GM21737 (cell line): ENCODE results near the gene GRB10.
"Not testable (repeated sequence)": the region's sequence is repeated elsewhere in the genome, so short reads cannot be mapped to it uniquely, and the experiment has no call there.

Experiments
- ATAC-seq: cut with Tn5 transposase; IDR thresholded peaks from one replicate; pipeline ENCODE4 v1.9.1; 2021; ENCODE audit warnings: mild to moderate bottlenecking, moderate library complexity; ENCODE audit not compliant: unreplicated experiment

Gene GRB10

DNA sequence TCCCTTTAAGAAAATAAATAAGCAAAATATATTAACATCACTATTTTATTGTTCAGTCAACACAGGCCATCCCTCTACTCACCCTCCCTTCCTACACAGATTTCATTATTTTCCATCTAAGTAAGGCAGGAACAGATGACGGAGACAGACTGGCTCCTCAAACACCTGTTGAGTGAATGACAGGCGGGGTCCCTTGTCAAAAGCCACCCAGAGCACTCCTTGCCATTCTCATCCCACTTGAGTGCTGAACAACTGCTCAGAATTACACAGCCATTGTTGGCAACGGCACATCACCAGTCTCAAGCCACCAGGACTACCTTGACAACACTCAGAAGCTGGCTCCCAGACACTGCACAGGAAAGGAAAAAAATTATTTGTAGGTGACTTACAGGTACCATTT lies 3.3 kb downstream of the GRB10 start:
- ATAC-seq = no peak

DNA sequence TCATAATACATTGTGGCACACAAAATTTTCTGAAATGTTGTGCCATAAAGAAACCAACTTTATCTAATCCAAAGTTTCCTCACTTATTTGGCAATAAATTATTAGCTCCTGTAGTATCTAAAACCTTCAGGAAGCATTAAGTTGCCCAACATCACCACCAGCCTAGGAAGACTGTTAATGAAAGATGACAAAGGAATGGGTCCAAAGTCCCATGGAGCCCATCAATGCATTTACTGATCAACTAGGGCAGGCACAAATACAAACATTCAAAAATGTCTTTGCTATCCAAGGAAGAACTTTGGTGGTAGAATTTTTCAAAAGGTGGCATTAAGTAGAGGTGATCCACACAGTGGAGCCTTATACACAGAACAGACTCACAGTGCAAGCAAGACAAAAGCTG lies 4.5 kb downstream of the GRB10 start:
- no peak for ATAC-seq

GRCh38 chr7:50775836-50776235 lies 6.9 kb downstream of the GRB10 start:
- ATAC-seq = no peak

DNA sequence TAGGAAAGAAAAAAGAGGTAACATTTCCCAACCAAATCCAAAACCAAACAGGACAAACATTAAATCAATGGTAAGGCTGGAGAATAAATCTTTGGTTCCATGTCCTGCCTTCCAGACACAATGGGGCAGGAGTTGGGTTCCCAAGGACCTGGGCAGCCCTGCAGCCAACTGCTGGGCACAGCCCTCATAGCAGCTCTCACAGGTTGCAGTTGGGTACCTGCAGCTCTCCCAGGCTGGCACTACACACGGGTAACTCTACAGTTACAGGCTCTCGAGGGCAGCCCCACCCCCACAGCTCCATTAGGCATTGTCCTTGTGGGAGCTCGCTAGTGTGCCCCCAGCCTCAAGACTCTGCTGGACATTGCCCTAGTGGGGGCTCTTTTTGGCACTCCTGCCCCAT lies 7.5 kb downstream of the GRB10 start:
- no peak for ATAC-seq

- ATAC-seq = no peak
Observed at GRCh38 chr7:50774319-50774718, 8.4 kb downstream of the GRB10 start.

- not testable (repeated sequence) for ATAC-seq
Observed at GRCh38 chr7:50773071-50773470, 9.6 kb downstream of the GRB10 start.

DNA sequence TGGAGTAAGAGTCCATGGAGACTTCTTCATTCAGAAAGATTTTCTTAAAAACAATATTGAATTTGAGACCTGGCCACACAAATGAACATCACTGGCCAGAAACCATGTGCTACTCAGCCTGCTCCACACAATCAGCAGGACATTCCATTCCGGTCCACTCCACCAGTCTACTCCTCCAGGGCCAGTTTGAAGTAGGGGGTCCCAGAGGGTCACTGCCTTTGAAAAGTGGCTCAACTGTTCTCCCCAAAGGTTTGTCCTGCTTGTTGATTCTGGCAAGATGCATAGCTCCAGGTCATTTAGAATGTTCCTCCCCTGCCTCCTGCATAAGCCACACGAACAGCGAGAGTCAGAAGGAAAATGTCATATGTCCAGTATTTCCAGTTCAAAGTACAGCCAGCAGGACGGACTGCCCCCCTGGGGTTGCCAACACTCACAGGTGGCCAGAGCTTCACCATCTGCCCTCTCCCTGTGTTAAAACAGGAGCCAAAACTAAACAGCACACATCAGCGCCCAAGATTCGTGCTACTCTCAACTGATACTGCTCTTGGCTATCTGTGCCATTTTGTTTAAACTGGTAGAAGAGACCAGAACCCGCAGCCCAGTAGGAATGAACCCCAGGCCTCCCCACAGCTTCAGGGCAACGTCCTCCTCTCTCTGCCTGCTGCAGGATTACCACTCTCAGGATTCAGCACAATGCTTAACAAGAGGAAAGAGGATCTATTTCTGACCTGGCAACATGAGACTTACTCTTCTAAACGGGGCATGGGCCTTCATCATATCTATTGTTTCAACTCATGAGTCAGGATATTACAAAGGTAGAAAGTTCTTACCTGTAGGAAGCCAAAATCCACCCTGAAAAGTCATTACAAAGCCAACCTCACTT lies 11.3 kb downstream of the GRB10 start:
- no peak for ATAC-seq

DNA sequence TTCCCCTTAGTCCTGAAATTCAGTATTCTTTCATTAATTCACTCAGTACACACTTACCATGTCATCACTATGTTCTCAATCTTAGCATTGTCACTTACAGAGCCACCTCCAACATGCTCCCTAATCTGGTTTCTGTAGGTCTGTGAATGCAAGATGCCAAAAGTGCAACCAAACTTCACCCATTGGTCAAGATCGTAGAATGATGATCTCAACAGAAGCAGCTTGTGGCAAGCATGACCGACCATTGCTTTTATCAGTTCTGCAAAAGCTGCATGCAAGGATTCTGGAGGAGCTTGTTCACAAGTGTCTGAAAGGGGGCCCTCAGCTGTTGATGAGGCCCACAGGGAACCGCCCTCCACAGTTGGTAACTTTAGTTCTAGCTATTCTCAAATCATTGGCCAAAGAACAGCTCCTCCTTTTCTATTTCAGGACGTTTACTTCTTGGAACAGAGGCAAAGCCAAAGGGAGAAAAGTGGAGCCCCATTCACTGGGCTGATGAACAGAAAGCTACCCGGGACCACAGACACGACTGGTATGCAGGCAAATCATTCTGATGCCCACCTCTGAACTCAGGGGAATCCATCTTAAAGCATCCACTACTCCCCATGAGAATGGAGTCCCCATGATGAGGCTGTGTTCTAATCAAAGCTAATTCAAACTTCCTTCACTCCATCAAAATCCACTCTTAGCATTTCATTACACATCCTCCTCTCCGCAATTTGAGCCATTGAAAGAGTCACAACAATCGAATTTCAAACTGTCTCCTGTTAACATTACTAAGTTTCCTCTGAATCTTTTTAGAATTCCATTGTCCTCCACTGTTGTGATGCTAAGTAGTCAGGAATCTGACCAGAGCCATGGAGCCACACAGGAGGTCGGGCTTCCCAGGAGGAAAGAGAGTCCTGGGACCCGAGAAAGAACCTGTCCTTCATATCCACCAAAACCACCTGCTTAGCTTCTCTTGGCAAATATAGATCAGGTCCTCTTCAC lies 13.9 kb downstream of the GRB10 start:
- no peak for ATAC-seq

DNA sequence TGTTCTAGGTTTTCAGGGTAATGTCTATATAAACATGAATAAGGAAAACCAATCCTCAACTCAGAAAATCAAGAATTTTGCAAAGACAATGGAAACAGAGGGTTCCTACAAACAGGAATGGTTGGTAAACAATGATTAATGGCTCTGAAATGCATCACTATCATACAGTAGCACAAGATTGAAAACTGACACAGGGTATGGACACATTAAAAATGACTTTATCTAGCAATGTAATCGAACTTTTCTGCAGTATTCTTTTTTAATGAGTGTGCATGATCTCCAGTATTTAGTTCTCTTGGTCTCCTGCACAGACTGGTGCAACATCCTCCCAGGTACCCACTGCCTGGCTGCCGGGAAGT lies 15.9 kb downstream of the GRB10 start:
- ATAC-seq = no peak

DNA sequence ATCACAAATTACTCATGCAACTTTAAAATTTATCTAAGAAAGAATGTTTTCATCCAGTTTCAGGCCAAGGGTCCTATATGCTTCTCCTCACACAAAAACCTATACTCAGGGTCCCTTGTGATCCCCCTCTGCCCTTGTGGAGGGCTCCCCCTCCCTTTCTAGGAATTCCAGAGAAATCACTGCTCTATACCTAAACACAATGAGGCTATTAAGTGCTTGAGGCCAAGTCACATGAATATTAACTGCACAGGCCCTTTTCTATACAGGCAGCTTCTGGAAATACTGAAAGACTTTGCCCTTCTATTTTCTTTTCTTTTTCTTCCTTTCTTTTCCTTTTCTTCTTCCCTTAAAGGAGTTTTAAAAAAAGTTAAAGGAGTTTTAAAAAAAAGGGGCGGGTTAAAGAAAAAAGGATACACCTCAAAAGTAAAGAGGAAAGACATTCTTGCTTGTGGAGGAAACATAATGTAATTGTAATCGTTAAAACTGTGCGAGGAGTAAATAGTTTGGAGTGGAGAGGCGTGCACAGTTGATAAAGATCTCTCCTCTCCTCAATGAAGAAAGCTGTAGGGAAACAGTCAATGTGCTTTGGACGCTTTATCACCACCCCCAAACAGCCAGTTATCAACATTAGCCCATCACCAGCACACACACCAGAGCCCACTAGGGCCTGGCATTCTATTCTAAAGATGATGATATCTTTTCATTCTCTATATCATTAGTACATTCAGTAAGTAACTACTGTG lies 16.4 kb downstream of the GRB10 start:
- ATAC-seq = no peak

- ATAC-seq = no peak
Observed at GRCh38 chr7:50762337-50762736, 20.4 kb downstream of the GRB10 start.

- ATAC-seq = no peak
Observed at GRCh38 chr7:50761713-50762112, 21.0 kb downstream of the GRB10 start.

GRCh38 chr7:50757703-50758390 lies 24.8 kb downstream of the GRB10 start:
- ATAC-seq = no peak

- no peak for ATAC-seq
Observed at GRCh38 chr7:50756180-50756579, 26.5 kb downstream of the GRB10 start.

DNA sequence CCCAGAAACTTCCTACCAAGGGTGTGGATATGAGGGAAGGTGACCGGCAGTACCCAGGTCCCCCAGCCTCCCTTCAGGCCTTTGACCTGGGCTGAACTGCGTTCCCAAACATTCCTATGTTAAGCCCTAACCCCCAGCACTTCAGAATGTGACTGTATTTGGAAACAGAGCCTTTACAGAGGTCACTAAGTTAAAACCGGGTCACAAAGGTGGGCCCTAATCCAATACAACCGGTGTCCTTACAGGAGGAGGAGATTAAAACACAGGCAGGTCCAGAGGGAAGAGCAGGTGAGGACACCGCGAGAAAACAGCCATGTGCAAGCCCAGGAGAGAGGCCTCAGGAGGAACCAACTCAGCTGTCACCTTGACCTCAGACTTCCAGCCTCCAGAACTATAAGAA lies 28.0 kb downstream of the GRB10 start:
- ATAC-seq = no peak

DNA sequence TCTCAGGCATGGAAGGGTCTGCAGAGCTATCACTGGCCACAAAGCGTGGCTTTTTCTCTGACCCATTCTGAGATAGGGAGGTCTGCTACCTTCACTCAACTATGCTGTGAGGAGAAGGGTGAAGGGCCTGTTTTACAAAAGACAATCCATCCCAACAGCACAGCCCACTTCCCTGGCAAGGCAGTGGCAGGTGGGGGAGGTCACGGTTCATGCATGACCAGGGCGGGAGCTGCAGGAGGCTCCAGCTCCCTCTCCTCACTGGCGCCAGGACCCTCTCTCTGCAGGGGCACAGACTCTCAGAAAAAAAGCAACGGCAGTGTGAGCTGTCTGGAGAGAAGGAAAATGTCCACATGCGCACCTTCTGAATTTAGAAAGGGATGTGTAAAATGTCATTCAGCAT lies 28.5 kb downstream of the GRB10 start:
- no peak for ATAC-seq

GRCh38 chr7:50752422-50752821 lies 30.3 kb downstream of the GRB10 start:
- no peak for ATAC-seq

DNA sequence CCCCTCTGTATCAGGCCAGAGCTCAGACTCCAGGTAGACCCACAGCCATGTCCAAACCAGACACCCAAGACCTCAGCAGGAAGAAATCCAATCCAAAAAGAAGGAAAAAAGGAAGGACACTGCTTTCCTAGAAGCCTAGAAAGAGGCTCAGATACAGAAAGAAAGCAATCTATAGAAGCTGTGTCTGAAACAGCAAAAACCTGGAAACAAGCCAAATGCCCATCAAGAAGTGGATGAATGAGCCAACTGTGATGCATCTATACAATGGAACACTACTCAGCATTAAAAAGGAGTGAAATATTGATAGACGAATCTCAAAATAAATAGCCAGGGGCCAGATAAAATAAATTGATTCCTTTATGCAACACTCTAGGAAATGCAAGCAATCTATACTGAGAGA lies 31.6 kb downstream of the GRB10 start:
- ATAC-seq = no peak

DNA sequence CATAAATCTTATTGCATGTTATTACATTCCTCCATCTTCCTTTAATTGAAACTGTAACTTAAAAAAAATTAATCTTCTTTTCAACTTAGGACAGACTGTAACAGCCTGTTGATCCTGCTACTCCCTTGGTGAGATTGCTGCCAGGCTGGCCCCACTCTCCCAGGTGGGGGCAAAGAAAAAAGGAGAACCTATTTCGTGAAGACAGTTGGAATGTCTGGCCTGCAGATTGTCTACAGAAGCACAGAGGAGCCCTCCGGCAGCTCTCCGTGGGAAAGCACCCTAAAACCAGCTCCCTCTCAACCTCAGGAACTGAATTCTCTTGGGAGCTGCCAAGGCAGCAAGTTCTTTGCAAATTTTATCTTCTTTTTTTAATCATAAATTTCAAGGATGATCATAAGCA lies 32.8 kb downstream of the GRB10 start:
- no peak for ATAC-seq

GRCh38 chr7:50748472-50748871 lies 34.2 kb downstream of the GRB10 start:
- ATAC-seq = no peak

DNA sequence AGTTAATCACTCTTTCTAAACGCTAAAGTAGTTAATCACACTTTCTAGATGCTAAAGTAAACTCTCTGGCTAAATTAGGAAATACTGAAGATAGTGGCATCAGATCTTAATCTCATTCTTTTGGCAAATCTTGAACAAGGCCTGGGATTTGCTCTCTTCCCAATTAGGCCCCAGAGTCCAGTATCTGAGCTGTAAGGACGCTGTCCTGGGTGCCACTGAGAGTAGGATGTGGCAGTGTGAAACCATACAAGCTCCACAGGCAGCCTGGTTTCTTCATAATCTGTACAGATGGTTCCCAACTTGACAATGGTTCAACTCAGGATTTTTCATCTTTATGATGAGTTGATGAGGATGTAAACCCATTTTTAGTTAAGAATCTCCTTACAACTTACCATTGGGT lies 36.9 kb downstream of the GRB10 start:
- no peak for ATAC-seq
